Myocyte (in vitro differentiated cells): ENCODE measurements around the gene RFNG. TPM values are rescaled to one million over a fixed set of nuclear protein-coding genes. Genes with fewer than 3 reads are reported as not detected.

Source experiments
- DNase-seq: peaks from one replicate; pipeline ENCODE4 v3.0.0-alpha.2; 2012; ENCODE audit warnings: low read depth
- total RNA-seq: library from RNA; depleted of rRNA; stranded (reverse); fragments of >200 nt; gene quantifications from 2 replicates; pipeline ENCODE4 v1.2.3, GENCODE V29; 2014

RFNG gene
- total RNA-seq, 1 donor from 2014 or later = 45.4 TPM

- DNase-seq = no peak
Measured at GRCh38 chr17:82090549-82091263, 39.1 kb upstream of the RFNG start.

DNA sequence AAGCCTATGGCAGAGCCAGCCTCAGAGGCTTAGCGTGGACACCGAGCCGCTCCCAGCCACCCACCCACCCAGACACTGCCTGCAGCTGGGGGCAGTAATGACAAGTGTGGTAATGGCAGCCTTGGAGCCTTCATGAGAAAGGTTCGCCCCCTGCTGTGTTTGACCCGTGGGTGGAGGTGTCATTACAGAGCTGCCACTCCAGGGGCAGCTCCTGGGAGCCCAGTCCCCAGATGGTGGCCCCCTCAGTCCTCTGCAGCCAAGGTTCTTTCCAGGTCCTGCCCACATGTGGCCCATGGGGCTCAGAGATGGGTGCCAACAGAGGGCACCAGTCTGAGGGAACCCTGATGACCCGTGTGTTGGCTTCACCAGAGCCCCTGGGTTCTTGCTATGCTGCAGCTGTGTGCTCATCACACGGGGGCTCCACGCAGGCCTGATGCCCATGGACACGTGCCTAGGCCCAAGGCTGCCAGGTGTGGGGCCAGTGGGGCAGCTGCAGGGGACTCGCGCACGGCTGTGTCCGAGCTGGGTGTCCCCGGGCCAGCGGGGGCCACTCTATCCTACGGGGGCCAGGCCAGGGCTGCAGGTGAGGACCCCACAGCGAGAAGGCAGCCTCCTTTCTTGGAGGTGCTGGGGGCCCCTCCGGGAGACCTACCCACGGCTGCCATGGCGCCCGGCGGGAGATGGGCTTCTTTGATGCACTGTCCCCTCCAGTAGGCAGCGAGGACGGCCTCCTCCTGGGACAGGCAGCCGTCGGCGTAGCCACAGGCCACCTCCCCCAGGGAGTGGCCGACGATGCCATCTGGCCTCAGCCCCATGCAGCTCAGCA is 38.3 kb upstream of the RFNG start:
- no peak for DNase-seq

DNA sequence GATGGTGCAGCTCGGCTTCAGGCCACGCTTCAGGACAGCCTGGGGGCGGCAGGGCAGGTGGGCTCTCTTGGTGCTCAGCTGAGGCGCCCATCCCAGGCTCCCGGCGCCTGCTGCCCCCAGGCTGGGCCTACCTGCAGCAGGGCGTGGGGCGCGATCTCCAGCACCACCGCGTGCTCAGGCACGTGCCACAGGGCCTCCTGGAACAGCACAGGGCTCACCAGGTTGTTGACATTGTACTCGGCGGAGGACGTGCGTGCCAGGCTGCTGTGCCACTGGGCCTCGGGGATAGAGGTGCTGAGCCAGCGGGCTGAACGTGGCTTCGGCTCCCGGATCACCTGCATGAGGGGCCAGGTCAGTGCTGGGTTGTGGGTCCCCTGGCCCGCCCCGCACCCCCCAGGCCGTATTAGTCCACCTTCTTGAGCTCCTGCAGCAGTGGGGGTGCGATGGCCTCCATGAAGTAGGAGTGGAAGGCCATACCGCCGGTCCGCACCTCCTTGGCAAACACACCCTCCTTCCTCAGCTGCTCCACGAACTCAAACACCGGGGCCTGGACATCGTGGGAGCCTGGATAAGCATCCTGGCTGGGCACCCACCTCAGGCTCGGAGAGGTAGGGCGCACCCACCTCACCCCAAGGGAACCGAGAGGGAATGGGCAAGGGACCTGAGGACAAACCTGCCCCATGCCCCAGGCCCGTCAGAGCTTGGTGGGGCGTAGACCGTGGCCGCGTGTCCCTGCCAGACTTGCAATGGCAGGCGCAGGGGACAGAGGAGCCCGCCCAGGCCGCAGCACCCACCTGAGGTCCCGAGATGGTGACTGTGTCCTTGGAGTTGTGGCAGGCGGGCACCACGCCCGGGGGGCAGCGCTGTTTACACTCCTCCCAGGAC is 37.5 kb upstream of the RFNG start:
- no peak for DNase-seq

DNA sequence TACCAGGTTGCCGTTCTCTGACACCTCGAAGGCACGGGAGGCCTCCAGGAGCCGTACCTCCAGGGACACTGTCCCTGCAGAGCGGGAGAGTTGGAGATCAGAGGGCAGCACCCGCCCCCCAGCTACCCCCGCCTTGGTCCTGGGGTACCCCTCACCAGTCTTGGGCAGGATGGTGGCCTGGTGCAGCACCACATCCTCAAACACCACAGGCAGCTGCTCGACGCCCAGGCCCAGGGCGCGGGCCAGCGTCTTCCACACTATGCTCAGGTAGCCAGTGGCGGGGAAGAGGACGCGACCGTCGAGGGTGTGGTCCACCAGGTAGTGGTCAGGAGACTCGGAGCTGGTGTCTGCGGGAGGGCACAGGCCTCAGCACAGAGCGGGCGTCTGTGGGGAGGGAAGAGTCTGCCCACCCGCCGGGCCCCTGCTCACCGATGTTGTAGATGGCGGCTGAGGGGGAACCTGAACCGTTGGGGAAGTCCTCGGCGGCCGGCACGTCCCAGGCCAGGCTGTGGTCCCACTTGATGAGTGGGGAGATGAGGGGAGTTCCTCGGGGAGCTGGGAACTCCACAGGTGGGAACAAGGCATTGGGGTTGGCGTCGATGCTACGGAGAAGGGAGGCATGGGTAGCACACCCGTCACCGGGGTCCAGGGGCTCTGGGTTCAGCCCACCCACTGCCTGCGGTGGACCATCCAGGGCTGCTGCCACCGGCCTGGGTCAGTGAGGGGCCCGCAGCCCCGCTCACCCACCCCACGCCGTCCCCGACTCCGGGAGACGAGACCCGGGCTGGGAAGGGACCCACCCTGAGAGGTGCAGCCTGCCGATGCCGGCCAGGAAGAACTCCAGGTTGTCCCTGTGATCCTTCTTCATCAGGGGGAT is 36.6 kb upstream of the RFNG start:
- DNase-seq = no peak

DNA sequence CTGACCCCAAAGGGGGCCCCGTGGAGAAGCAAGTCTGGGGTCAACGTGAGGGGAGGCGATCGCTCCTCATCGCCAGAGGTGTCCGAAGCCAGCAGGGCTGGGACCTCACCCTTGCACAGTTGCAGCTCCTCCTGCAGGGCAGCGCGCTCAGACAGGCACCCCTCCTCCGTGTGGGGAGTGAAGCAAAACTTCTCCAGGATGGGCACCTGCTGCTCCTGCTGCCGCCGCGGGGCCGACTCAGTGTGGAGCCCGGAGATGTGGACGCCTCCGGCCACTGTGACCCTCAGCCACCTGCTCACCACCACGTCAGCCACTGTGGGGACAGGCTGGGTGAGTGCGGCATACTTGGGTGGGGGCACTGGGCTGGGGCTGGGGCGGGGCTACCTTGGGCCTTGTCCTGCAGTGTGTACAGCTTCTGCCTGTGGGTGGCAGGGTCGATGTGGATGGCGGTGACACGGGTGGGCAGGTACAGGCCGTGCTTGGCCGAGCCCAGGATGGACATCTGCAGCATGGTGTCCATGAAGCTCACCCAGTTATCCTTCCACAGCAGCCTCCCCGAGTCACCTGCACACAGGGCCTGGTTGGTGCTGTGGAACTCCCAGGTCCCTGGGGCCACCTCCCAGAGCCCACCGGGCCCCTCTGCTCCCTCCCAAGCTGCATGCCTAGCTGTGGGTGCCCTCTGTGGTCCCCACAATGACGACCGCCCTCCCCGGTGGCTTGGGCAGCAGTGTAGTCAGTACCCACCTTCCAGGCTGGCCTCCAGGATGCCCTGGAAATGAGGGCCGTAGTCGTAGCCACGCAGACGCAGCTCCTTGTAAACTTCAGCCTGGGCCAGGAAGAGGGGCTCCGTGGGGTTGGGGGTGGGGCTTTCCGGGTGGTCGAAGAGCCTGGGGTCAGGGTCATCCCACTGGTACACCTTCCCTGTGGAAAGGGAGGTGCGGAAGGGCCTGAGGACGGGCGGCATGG is 35.6 kb upstream of the RFNG start:
- DNase-seq = no peak

- no peak for DNase-seq
Measured at GRCh38 chr17:82085931-82086764, 34.5 kb upstream of the RFNG start.

DNA sequence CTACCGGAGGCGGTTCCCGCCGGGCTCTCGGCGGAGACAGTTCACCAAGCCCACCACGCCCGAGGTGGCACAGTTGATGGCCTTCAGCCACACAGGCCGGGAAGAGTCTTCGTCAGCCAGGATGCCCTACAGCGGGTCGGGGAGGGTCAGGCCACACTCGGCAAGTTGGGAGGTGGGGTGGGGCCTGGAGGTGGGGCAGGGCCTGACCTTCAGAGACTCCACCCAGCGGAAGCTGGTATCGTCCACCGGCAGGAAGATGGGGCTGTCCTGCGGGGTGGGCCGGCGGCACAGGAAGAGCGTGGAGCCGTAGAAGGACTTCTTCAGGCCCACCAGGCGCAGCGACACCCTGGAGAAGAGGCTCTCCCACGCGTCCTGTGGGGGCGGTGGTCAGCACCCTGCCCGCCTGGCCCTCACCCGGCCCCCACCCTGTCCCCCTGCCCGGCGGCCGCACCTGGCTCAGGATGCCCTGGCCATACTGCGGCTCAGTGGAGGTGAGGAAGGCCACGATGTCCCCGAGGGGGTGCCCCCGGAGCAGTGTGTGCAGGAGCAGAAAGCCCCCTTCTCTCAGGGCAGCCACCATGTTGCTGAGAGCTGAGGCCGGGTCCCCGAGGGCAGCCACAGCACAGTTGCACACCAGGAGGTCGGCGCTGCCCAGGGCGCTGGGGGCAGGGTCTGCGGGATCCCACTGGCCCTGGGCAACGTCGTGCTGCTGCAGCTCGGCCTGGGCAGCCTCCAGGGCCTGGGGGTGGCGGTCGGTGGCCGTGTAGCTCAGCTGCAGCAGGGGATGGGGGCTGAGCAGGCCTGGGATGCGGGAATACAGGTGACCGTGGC is 33.6 kb upstream of the RFNG start:
- DNase-seq = no peak

- no peak for DNase-seq
Measured at GRCh38 chr17:82084373-82085030, 32.9 kb upstream of the RFNG start.

DNA sequence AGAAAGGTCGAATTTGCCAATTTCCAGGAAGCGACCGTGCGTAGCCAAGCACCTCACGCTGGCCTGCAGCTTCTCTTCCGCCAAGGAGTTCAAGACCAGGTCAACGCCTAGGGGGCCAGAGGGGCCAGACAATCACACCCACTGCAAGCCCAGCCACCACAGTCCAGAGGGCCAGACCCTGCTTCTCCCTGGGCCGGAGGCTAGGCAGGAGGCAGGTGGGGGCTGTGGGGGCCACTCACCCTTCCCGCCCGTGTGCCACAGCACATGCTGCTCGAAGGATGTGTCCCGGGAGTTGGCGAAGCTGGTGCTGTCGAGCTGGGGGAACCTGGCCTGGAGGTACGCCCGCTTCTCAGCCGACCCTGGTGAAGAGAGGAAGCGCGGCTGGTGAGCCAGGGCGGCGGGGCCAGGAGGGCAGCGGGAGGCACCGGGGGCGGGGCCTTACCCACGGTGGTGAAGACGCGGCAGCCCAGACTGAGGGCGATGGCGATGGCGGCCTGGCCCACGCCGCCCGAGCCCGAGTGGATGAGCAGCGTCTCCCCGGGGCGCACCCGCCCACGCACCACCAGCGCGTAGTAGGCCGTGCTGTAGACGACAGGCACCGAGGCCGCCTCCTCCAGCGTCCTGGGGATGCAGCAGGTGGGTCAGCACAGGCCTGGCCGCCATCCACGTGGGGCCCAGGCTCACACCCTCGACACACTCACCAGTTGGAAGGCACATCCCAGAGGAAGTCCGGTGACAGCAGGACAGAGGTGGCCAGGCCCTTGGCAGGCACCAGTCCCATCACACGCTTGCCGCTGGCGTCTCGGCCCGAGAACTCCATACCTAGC is 32.1 kb upstream of the RFNG start:
- DNase-seq = no peak

- no peak for DNase-seq
Measured at GRCh38 chr17:82083009-82083408, 31.4 kb upstream of the RFNG start.

DNA sequence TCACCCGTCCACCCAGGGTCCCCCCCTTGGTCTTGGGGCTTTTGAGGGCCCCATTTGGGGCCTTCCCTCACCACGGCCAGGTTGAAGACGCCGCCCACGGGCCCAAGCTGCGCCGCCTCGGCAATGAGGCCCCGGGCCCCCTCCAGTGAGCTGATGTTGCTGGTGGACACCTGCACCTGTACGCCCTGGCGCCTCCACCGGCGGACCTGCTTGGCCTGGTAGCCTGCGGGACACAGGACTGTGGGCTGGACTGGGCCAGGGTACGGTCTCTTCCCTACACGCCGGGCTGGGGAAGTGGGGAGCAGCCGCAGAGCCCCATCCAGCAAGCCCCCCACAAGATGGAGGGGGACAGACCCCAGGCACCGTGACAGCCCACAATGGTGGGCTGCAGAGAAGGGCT is 30.8 kb upstream of the RFNG start:
- DNase-seq = no peak

- no peak for DNase-seq
Measured at GRCh38 chr17:82081966-82082365, 30.4 kb upstream of the RFNG start.

GRCh38 chr17:82081546-82081945 is 29.9 kb upstream of the RFNG start:
- DNase-seq = no peak

- no peak for DNase-seq
Measured at GRCh38 chr17:82080789-82081464, 29.3 kb upstream of the RFNG start.

DNA sequence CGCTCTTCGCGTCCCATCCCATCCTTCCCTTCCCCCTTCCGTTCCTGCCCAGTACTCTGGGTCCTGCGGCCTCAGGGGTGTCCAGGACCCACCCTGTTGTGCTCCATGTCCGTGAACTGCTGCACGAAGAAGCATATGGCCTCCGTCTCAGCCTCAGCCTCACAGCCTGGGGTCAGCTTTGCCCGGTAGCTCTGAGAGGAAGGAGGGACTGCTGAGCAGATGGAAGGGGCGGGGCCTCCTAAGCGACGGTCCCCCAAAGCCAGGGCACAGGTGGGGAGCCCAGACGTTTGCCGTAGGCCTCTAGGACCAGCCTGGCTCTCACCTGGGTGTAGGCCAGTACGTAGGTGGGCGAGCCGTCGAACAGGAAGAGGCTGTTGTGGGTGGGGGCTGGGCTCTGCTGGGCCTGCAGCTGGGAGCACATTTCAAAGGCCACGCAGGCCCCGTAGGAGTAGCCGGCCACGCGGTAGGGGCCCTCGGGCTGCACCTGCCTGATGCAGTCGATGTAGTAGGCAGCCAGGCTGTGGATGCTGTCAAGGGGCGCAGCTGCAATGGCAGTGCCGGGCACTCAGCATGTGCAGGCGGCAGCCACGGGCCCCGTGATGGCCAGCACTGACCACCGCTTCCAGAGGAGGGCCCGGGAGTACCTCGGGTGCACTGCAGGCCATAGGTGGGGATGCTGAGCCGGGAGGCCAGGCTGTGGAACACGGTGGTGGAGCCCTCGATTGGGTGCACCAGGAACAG is 28.6 kb upstream of the RFNG start:
- no peak for DNase-seq
